Fibroblast of lung (primary cell): ENCODE measurements around the gene LHFPL2.

Experiments used
- EZH2 ChIP-seq: IDR thresholded peaks from 2 replicates; pipeline ENCODE4 v1.5.1; 2012; ENCODE audit warnings: low read length, control low read depth, mild to moderate bottlenecking; ENCODE audit errors: missing control alignments
- TF ChIP-seq, protein P1 (sequence below), 2 donors: IDR thresholded peaks in 1 of 2; conservative IDR thresholded peaks in 1 of 2; 1 replicate in 1 of 2; 2 replicates in 1 of 2; pipeline ENCODE4 v1.5.1; 2011 to 2012; ENCODE audit warnings: low read length in 2 of 2, control low read depth in 1 of 2, inconsistent platforms in 1 of 2, low read depth in 1 of 2, mild to moderate bottlenecking in 1 of 2

GRCh38 chr5:78636682-78637081 lies 11.9 kb downstream of the LHFPL2 start:
- TF ChIP-seq, protein P1, sequence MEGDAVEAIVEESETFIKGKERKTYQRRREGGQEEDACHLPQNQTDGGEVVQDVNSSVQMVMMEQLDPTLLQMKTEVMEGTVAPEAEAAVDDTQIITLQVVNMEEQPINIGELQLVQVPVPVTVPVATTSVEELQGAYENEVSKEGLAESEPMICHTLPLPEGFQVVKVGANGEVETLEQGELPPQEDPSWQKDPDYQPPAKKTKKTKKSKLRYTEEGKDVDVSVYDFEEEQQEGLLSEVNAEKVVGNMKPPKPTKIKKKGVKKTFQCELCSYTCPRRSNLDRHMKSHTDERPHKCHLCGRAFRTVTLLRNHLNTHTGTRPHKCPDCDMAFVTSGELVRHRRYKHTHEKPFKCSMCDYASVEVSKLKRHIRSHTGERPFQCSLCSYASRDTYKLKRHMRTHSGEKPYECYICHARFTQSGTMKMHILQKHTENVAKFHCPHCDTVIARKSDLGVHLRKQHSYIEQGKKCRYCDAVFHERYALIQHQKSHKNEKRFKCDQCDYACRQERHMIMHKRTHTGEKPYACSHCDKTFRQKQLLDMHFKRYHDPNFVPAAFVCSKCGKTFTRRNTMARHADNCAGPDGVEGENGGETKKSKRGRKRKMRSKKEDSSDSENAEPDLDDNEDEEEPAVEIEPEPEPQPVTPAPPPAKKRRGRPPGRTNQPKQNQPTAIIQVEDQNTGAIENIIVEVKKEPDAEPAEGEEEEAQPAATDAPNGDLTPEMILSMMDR (conservative IDR thresholded peaks at IDR 0.05 in 1 of 2, IDR thresholded peaks at IDR 0.05 in 1 of 2; ENCODE audit: low read depth in 1 of 2, low read length in 2 of 2): no peak
- TF ChIP-seq EZH2: no peak
